ENCODE results near the gene MRTFB. TPM values are rescaled to one million over a fixed set of nuclear protein-coding genes. Genes with fewer than 3 reads are reported as not detected.

The MRTFB gene
- total and polyA plus RNA-seq, 2 of the 13 experiments (the other 11 are each of a cell fraction or from before 2014, with no cell fraction given), result 11.4 to 14.0 TPM

DNA sequence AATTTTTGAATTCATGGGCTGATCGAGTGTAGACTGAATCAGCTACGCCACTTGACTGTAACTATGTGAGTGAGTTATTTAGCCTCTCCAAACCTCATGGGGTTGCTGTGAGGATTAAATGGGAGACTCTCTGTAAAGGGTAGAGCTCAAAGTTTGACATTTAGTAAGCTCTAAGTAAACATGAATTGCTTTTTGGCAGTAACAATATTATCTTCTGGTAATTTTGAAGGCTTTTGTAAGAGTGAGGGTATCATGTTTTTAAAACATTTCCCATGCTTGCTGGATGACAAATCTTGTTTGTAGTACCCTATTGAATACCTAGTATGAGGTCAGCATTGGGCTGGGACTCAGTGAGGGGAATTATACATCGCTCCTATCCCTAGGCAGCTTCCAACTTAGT is 35.3 kb downstream of the MRTFB start (continued):
- TF ChIP-seq, protein P1, sequence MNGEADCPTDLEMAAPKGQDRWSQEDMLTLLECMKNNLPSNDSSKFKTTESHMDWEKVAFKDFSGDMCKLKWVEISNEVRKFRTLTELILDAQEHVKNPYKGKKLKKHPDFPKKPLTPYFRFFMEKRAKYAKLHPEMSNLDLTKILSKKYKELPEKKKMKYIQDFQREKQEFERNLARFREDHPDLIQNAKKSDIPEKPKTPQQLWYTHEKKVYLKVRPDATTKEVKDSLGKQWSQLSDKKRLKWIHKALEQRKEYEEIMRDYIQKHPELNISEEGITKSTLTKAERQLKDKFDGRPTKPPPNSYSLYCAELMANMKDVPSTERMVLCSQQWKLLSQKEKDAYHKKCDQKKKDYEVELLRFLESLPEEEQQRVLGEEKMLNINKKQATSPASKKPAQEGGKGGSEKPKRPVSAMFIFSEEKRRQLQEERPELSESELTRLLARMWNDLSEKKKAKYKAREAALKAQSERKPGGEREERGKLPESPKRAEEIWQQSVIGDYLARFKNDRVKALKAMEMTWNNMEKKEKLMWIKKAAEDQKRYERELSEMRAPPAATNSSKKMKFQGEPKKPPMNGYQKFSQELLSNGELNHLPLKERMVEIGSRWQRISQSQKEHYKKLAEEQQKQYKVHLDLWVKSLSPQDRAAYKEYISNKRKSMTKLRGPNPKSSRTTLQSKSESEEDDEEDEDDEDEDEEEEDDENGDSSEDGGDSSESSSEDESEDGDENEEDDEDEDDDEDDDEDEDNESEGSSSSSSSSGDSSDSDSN (CRISPR knock-in tag; IDR thresholded peaks at IDR 0.05), result no peak
- no peak for TF ChIP-seq POLR2AphosphoS2 (IDR thresholded peaks at IDR 0.05; ENCODE audit: low read depth, low read length)
- TF ChIP-seq JUND (CRISPR knock-in tag; IDR thresholded peaks at IDR 0.05), result no peak; the same call in 1 of the 2 replicates
- TF ChIP-seq, protein P2, sequence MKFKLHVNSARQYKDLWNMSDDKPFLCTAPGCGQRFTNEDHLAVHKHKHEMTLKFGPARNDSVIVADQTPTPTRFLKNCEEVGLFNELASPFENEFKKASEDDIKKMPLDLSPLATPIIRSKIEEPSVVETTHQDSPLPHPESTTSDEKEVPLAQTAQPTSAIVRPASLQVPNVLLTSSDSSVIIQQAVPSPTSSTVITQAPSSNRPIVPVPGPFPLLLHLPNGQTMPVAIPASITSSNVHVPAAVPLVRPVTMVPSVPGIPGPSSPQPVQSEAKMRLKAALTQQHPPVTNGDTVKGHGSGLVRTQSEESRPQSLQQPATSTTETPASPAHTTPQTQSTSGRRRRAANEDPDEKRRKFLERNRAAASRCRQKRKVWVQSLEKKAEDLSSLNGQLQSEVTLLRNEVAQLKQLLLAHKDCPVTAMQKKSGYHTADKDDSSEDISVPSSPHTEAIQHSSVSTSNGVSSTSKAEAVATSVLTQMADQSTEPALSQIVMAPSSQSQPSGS (CRISPR knock-in tag; IDR thresholded peaks at IDR 0.05), result 0 out of 2 replicates have a peak, but pooled peaks have one; percentile 25
- TF ChIP-seq ZNF761 (CRISPR knock-in tag; conservative IDR thresholded peaks at IDR 0.05), result no peak
- no peak; the same call in 1 of the 2 replicates for TF ChIP-seq FOXA1 (IDR thresholded peaks at IDR 0.05)
- peak; percentile 90 for TF ChIP-seq FOXA1 (CRISPR knock-in tag; IDR thresholded peaks at IDR 0.05)
- TF ChIP-seq CREM (IDR thresholded peaks at IDR 0.05), result peak; percentile 34; the same call in 1 of the 2 replicates
- TF ChIP-seq CREM (CRISPR knock-in tag; IDR thresholded peaks at IDR 0.05), result no peak
- TF ChIP-seq ZNF790 (CRISPR knock-in tag; IDR thresholded peaks at IDR 0.05; ENCODE audit: borderline replicate concordance), result no peak
- TF ChIP-seq ZNF530 (CRISPR knock-in tag; IDR thresholded peaks at IDR 0.05; ENCODE audit: low read depth), result no peak
- TF ChIP-seq KLF11 (CRISPR knock-in tag; IDR thresholded peaks at IDR 0.05), result no peak
- no peak for TF ChIP-seq RFX1 (IDR thresholded peaks at IDR 0.05)
- TF ChIP-seq ZNF234 (CRISPR knock-in tag; conservative IDR thresholded peaks at IDR 0.05), result no peak
- no peak for TF ChIP-seq ZNF30 (CRISPR knock-in tag; IDR thresholded peaks at IDR 0.05)
- TF ChIP-seq SETDB1 (CRISPR knock-in tag; IDR thresholded peaks at IDR 0.05; ENCODE audit: borderline replicate concordance), result no peak
- no peak for TF ChIP-seq RAD21 (CRISPR knock-in tag; IDR thresholded peaks at IDR 0.05)
- no peak for TF ChIP-seq ZNF773 (CRISPR knock-in tag; IDR thresholded peaks at IDR 0.05; ENCODE audit: borderline replicate concordance)
- TF ChIP-seq HOXA9 (CRISPR knock-in tag; IDR thresholded peaks at IDR 0.05; ENCODE audit: borderline replicate concordance), result no peak
- TF ChIP-seq, protein P3, sequence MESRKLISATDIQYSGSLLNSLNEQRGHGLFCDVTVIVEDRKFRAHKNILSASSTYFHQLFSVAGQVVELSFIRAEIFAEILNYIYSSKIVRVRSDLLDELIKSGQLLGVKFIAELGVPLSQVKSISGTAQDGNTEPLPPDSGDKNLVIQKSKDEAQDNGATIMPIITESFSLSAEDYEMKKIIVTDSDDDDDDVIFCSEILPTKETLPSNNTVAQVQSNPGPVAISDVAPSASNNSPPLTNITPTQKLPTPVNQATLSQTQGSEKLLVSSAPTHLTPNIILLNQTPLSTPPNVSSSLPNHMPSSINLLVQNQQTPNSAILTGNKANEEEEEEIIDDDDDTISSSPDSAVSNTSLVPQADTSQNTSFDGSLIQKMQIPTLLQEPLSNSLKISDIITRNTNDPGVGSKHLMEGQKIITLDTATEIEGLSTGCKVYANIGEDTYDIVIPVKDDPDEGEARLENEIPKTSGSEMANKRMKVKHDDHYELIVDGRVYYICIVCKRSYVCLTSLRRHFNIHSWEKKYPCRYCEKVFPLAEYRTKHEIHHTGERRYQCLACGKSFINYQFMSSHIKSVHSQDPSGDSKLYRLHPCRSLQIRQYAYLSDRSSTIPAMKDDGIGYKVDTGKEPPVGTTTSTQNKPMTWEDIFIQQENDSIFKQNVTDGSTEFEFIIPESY (CRISPR knock-in tag; IDR thresholded peaks at IDR 0.05), result no peak
- no peak for TF ChIP-seq ZNF20 (CRISPR knock-in tag; IDR thresholded peaks at IDR 0.05)
- no peak for TF ChIP-seq CBX5 (CRISPR knock-in tag; IDR thresholded peaks at IDR 0.05; ENCODE audit: borderline replicate concordance)
- TF ChIP-seq, protein P4, sequence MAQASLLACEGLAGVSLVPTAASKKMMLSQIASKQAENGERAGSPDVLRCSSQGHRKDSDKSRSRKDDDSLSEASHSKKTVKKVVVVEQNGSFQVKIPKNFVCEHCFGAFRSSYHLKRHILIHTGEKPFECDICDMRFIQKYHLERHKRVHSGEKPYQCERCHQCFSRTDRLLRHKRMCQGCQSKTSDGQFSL (CRISPR knock-in tag; IDR thresholded peaks at IDR 0.05), result no peak
- 0 out of 2 replicates have a peak, but pooled peaks have one; percentile 30 for TF ChIP-seq SIN3A (IDR thresholded peaks at IDR 0.05; ENCODE audit: borderline replicate concordance, low read depth, low read length)
- TF ChIP-seq, protein P5, sequence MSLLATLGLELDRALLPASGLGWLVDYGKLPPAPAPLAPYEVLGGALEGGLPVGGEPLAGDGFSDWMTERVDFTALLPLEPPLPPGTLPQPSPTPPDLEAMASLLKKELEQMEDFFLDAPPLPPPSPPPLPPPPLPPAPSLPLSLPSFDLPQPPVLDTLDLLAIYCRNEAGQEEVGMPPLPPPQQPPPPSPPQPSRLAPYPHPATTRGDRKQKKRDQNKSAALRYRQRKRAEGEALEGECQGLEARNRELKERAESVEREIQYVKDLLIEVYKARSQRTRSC (CRISPR knock-in tag; IDR thresholded peaks at IDR 0.05; ENCODE audit: low read depth), result no peak
- no peak for TF ChIP-seq POLR2A (IDR thresholded peaks at IDR 0.05; ENCODE audit: insufficient read depth in 1 of 2, low read depth in 2 of 2, low read length in 2 of 2)

All from HepG2 (cell line).